T-helper 17 cell (primary cell): ENCODE measurements around the gene COL13A1. TPM values are rescaled to one million over a fixed set of nuclear protein-coding genes. Genes with fewer than 3 reads are reported as not detected.

Experiments
- ATAC-seq: fragments of 150-1000 bp; cut with Tn5 transposase; 2 replicates; pipeline ENCODE4 v1.10.0; 2021; ENCODE audit warnings: mild to moderate bottlenecking, moderate library complexity
- DNase-seq, 3 donors: peaks; one replicate each; pipeline versions ENCODE4 v3.0.0 to v3.0.0-alpha.2; 2020 to 2021
- H3K9me3 ChIP-seq: one replicate; pipeline ENCODE4 v1.7.0; 2013; ENCODE audit warnings: low read length, mild to moderate bottlenecking; ENCODE audit not compliant: control insufficient read depth, poor library complexity, severe bottlenecking
- H3K27ac Mint-ChIP-seq: one replicate; pipeline ENCODE4 v1.8.0; 2022; ENCODE audit warnings: mild to moderate bottlenecking, moderate library complexity, mixed read lengths
- H3K27me3 Mint-ChIP-seq: one replicate; pipeline ENCODE4 v1.8.0; 2022; ENCODE audit warnings: mixed read lengths
- H3K36me3 Mint-ChIP-seq: one replicate; pipeline ENCODE4 v1.8.0; 2022; ENCODE audit warnings: low read depth, mixed read lengths
- H3K4me1 Mint-ChIP-seq: one replicate; pipeline ENCODE4 v1.8.0; 2022; ENCODE audit warnings: mild to moderate bottlenecking, mixed read lengths
- H3K4me3 Mint-ChIP-seq: one replicate; pipeline ENCODE4 v1.8.0; 2022; ENCODE audit warnings: mild to moderate bottlenecking, moderate library complexity, mixed read lengths
- total RNA-seq, 4 donors: library from RNA in 2 of 4; stranded (reverse) in 2 of 4; gene quantifications; one replicate each; pipeline ENCODE4 v1.2.3 and lab custom pipeline; 2022 to 2026

The COL13A1 gene
- total RNA-seq, 2 donors from 2014 or later, result not detected

GRCh38 chr10:69957886-69958555 lies 156.3 kb downstream of the COL13A1 start:
- Mint-ChIP-seq H3K36me3 (no peaks in the 10 kb centered on the region), H3K4me1 (peaks cover 5% of the 10 kb centered on the region), H3K4me3 (no peak overlapping the region), H3K27me3 (peaks cover 64% of the 10 kb centered on the region), H3K27ac (no peak overlapping the region)
- DNase-seq (no peak), ATAC-seq (peak; percentile 66)
- H3K9me3 ChIP-seq, result no peaks in the 10 kb centered on the region

DNA sequence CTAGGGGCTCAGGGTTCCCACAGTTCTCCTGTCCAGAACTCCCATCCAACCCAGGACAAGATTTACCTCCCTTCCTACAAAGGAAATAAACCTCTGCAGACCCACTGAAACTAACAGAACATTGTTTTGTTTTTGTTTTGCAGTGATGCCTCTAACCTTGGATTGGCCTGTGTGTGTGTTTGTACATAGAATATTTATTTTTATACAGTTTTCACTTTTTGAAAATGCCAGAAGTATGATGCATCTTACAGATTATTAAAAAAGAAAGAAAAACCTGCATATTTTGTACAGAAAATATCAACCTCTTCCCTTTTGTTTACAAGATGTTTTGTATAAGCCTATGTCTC lies 156.8 kb downstream of the COL13A1 start:
- peaks cover under 1% of the 10 kb centered on the region for H3K36me3 Mint-ChIP-seq
- H3K4me3 Mint-ChIP-seq, result no peak overlapping the region
- no peak for DNase-seq
- no peaks in the 10 kb centered on the region for H3K9me3 ChIP-seq
- H3K27me3 Mint-ChIP-seq, result peaks cover 67% of the 10 kb centered on the region
- H3K27ac Mint-ChIP-seq, result no peak overlapping the region
- H3K4me1 Mint-ChIP-seq, result peaks cover 5% of the 10 kb centered on the region
- ATAC-seq, result no peak

GRCh38 chr10:69959911-69960310 lies 158.2 kb downstream of the COL13A1 start:
- H3K9me3 ChIP-seq, result no peaks in the 10 kb centered on the region
- DNase-seq (no peak), ATAC-seq (no peak)
- Mint-ChIP-seq H3K4me1 (peaks cover 5% of the 10 kb centered on the region), H3K4me3 (peak overlapping the region; percentile 39), H3K27me3 (peaks cover 68% of the 10 kb centered on the region), H3K36me3 (peaks cover 2% of the 10 kb centered on the region), H3K27ac (no peak overlapping the region)

GRCh38 chr10:69960606-69960987 lies 158.9 kb downstream of the COL13A1 start:
- ATAC-seq (no peak), DNase-seq (no peak)
- H3K4me1 Mint-ChIP-seq, result peaks cover 3% of the 10 kb centered on the region
- no peak overlapping the region for H3K27ac Mint-ChIP-seq
- no peak overlapping the region for H3K4me3 Mint-ChIP-seq
- peaks cover 69% of the 10 kb centered on the region for H3K27me3 Mint-ChIP-seq
- peaks cover 2% of the 10 kb centered on the region for H3K36me3 Mint-ChIP-seq
- H3K9me3 ChIP-seq, result no peaks in the 10 kb centered on the region

GRCh38 chr10:69960988-69961880 lies 159.5 kb downstream of the COL13A1 start:
- Mint-ChIP-seq H3K4me1 (peaks cover 3% of the 10 kb centered on the region), H3K36me3 (peaks cover 5% of the 10 kb centered on the region), H3K27ac (no peak overlapping the region), H3K27me3 (peaks cover 69% of the 10 kb centered on the region), H3K4me3 (no peak overlapping the region)
- H3K9me3 ChIP-seq, result no peaks in the 10 kb centered on the region
- ATAC-seq (no peak), DNase-seq (no peak)

GRCh38 chr10:69961881-69962745 lies 160.4 kb downstream of the COL13A1 start:
- no peak for DNase-seq
- H3K27ac Mint-ChIP-seq, result no peak overlapping the region
- no peaks in the 10 kb centered on the region for H3K9me3 ChIP-seq
- no peak overlapping the region for H3K4me3 Mint-ChIP-seq
- peaks cover 3% of the 10 kb centered on the region for H3K4me1 Mint-ChIP-seq
- H3K36me3 Mint-ChIP-seq, result peaks cover 5% of the 10 kb centered on the region
- ATAC-seq, result no peak
- H3K27me3 Mint-ChIP-seq, result peaks cover 69% of the 10 kb centered on the region

DNA sequence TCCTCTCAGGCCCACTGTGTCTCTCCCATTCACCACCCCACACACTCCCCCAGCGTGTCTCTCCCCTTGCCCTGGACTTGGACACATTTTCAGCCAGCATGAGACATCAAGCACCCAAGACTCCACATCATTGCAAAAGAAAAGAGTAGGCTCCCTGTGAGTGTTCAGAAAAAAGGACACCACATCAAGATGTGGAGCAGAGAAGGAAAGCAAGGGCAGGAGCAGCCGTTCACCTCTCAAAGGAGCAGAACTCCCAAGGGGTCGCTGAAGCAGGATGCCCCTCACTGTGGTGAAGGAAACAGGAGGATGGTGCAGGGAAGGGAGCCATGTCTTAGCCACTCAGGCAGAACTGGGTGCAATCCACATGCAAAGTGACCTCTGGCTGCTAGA lies 161.0 kb downstream of the COL13A1 start:
- no peak for DNase-seq
- ATAC-seq, result no peak
- Mint-ChIP-seq H3K4me3 (no peak overlapping the region), H3K4me1 (peaks cover 3% of the 10 kb centered on the region), H3K27me3 (peaks cover 65% of the 10 kb centered on the region), H3K27ac (no peak overlapping the region), H3K36me3 (peaks cover 5% of the 10 kb centered on the region)
- H3K9me3 ChIP-seq, result no peaks in the 10 kb centered on the region

DNA sequence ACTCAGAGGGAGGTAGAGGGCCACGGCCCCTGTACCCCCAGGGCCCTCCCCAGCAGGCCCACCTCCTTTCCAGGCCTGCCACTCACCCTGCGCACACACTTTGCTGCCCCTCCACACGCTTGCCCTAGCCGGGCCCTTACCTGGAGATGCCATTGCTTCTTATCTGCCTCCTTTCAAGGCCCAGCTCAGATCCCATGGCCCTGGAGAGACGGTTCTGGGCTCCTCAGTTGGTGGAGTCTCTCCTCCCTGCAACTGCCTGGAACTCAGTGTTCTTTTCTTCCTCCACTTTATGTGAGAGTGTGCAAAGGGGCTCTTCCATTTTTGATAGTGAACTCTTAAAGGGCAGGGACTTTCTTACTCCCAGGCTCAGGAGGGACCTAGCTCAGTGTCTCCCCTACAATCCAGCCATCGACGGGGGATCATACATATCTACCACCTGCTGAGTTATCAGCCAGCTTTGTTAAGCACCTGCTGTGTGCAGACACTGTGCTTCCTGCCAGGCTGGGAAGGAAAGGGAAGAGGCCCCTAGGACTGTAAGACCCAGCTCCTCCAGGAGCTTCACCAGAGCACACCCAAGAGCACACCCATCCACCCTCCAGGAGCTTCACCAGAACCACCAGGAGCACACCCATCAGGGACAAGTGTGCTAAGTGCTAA lies 161.6 kb downstream of the COL13A1 start:
- H3K9me3 ChIP-seq, result no peaks in the 10 kb centered on the region
- no peak for DNase-seq
- H3K27me3 Mint-ChIP-seq, result peaks cover 65% of the 10 kb centered on the region
- peaks cover 3% of the 10 kb centered on the region for H3K4me1 Mint-ChIP-seq
- H3K4me3 Mint-ChIP-seq, result no peak overlapping the region
- no peak for ATAC-seq
- no peak overlapping the region for H3K27ac Mint-ChIP-seq
- peaks cover 5% of the 10 kb centered on the region for H3K36me3 Mint-ChIP-seq

DNA sequence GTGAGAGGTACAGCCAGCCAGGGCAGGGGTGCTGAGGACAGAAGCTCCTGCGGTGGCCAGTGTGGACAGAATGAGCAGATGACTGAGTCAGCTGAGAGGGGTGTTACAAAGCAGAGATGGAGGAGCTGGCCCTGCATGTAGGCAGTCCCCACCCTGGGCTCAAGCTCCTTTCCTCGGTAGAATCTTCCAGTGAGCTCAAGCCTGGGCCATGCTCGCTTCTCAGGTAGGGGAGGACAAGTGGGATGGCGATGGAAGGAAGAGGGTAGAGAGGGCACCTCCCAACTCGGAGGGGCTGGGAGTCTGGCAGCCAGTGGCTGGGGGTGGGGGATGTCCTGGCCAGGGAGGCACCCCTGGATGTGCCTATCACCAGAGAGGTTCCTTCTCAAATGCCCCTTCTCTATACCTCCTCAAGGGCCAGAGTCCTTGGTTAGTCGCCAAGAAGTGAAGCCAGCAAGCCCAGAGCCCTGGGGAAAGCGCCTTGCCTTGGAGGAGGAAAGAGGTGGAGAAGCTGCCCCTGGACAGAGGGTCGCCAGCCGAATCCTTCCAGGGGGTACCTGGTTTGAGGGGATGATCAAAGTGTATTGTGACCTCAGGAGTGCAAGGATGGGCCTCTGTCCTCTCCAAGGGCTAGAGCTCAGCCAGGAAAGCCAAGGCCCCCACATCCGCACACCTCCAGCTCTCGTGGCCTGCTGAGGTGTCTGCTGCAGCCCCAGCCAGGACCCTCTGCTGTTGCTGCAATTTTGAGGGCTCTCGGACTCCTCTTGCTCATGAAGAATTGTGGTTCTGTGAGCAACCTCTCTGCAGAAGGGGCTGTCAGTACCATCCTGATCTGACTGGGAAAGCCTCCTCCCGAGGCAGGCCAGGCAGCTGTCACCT lies 162.4 kb downstream of the COL13A1 start:
- Mint-ChIP-seq H3K4me1 (peaks cover 3% of the 10 kb centered on the region), H3K27ac (no peak overlapping the region)
- no peak for ATAC-seq

DNA sequence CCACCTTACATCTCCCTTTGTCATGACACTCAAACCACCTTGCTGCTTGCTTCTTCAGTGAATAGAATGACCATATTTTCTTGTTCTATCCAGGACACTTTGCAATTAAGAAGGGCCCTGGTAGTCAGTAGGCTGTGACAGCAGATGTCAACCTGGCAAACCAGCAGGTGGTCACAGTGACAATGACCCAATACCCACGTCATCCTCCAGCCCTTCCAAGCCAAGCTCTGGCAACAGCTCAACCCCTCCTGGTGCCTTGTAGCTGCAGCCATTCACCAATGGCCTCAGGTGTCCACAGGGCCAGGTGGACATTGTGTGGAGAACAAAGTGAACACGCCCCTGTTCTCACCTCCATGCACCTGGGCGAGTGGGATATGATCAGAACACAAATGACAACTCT lies 163.4 kb downstream of the COL13A1 start:
- Mint-ChIP-seq H3K36me3 (peaks cover 5% of the 10 kb centered on the region), H3K27ac (no peak overlapping the region), H3K4me3 (no peak overlapping the region), H3K4me1 (peaks cover 3% of the 10 kb centered on the region), H3K27me3 (peaks cover 75% of the 10 kb centered on the region)
- no peaks in the 10 kb centered on the region for H3K9me3 ChIP-seq
- ATAC-seq (no peak), DNase-seq (no peak)

More for the DNA sequence above, 162.4 kb downstream of the COL13A1 start:
- peaks cover 71% of the 10 kb centered on the region for H3K27me3 Mint-ChIP-seq
- H3K9me3 ChIP-seq, result no peaks in the 10 kb centered on the region
- no peak overlapping the region for H3K4me3 Mint-ChIP-seq
- peaks cover 5% of the 10 kb centered on the region for H3K36me3 Mint-ChIP-seq
- DNase-seq, result no peak

- DNase-seq (no peak), ATAC-seq (no peak)
- no peak overlapping the region for H3K27ac Mint-ChIP-seq
- H3K36me3 Mint-ChIP-seq, result peaks cover 5% of the 10 kb centered on the region
- no peaks in the 10 kb centered on the region for H3K9me3 ChIP-seq
- no peak overlapping the region for H3K4me3 Mint-ChIP-seq
- H3K27me3 Mint-ChIP-seq, result peaks cover 76% of the 10 kb centered on the region
- peaks cover 3% of the 10 kb centered on the region for H3K4me1 Mint-ChIP-seq
Measured at GRCh38 chr10:69965919-69966662, 164.4 kb downstream of the COL13A1 start.
